ENCODE data around the gene ATP8A2.

DNA sequence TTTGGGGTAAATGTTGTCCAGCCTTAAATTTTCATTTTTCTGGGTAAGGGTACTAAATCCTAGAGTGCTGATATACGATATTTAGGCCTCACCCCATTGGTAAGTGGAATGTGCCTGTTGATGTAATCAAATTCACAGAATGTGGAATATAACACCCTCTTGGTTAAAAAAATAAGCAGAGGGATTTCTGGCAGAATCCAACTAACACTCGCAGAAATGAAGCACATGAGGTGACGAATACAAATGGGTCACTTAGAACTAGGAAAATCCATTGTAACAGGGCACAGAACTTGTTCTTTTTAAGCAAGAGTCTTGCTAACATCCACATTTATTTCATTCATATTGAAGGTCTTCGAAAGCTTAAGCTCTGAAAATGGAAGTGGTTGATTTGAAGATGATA is 359.8 kb downstream of the ATP8A2 start:
- TF ChIP-seq ESRRA (IDR thresholded peaks at IDR 0.05; ENCODE audit: borderline replicate concordance, low read depth) (no peak), ILK (tag; IDR thresholded peaks at IDR 0.05; ENCODE audit: borderline replicate concordance, low read depth) (no peak), SPI1 (IDR thresholded peaks at IDR 0.05; ENCODE audit: borderline replicate concordance, low read depth, low read length) (no peak)

All from K562 (cell line).